Testis (tissue), 3 donors: ENCODE data around the gene FRMD1. TPM values are rescaled to one million over a fixed set of nuclear protein-coding genes. Genes with fewer than 3 reads are reported as not detected.

ENCODE experiments used
- DNase-seq: peaks from one replicate; pipeline ENCODE4 v3.0.0-alpha.2; 2019
- H3K27ac ChIP-seq, 2 donors: fragments of 200-600 bp; sonication (generic); one replicate each; pipeline ENCODE4 v1.5.1; 2019
- H3K27me3 ChIP-seq: fragments of 200-600 bp; sonication (generic); one replicate; pipeline ENCODE4 v1.5.1; 2019
- H3K36me3 ChIP-seq: fragments of 200-600 bp; sonication (generic); one replicate; pipeline ENCODE4 v1.5.1; 2017; ENCODE audit warnings: low read depth; ENCODE audit errors: missing control alignments
- H3K4me1 ChIP-seq: fragments of 200-600 bp; sonication (generic); one replicate; pipeline ENCODE4 v1.5.1; 2019
- H3K4me3 ChIP-seq, 2 donors: fragments of 200-600 bp; sonication (generic); one replicate each; pipeline ENCODE4 v1.5.1; 2017 to 2019
- H3K9me3 ChIP-seq: fragments of 200-600 bp; sonication (generic); one replicate; pipeline ENCODE4 v1.5.1; 2017
- CTCF ChIP-seq, 3 experiments: fragments of 450-650 bp in 2 of 3; fragments of 200-600 bp in 1 of 3; sonication (generic) in 1 of 3; IDR thresholded peaks; one replicate each; pipeline ENCODE4 v1.5.1; 2016 to 2019; ENCODE audit warnings: antibody characterized with exemption in 3 of 3, mild to moderate bottlenecking in 2 of 3, moderate library complexity in 1 of 3
- POLR2A ChIP-seq: fragments of 450-650 bp; IDR thresholded peaks from one replicate; pipeline ENCODE4 v1.6.1; 2017; ENCODE audit warnings: antibody characterized with exemption, mild to moderate bottlenecking, moderate library complexity
- WGBS, 2 donors: methylation state at CpG; one replicate each; pipeline ENCODE4 v1.1.5; 2018; 5-methylcytosine and 5-hydroxymethylcytosine counted together
- intact Hi-C: fragments of 100-400 bp; cut with DNase I; formaldehyde crosslinking; loops from one replicate; pipeline ENCODE4 v1.15.1; 2023; ENCODE audit warnings: low total_unique reads
- polyA plus RNA-seq: library from polyadenylated mRNA; stranded (reverse); fragments of 350-450 nt; fragmentation: Illumina TruSeq; extraction: RNeasy Lipid Tissue Mini Kit (QIAGEN cat#74804); gene quantifications from one replicate; pipeline ENCODE4 v1.2.3, GENCODE V29; 2014; ENCODE audit warnings: low read depth, low replicate concordance; ENCODE audit not compliant: insufficient read depth
- total RNA-seq, 2 donors: library from RNA; depleted of rRNA; stranded (reverse); fragments of >200 nt; gene quantifications; one replicate each; pipeline ENCODE4 v1.2.3, GENCODE V29; 2016

The FRMD1 gene
- total and polyA plus RNA-seq, 3 donors from 2014 or later: 7.2 to 13.5 (median 8.0) TPM

DNA sequence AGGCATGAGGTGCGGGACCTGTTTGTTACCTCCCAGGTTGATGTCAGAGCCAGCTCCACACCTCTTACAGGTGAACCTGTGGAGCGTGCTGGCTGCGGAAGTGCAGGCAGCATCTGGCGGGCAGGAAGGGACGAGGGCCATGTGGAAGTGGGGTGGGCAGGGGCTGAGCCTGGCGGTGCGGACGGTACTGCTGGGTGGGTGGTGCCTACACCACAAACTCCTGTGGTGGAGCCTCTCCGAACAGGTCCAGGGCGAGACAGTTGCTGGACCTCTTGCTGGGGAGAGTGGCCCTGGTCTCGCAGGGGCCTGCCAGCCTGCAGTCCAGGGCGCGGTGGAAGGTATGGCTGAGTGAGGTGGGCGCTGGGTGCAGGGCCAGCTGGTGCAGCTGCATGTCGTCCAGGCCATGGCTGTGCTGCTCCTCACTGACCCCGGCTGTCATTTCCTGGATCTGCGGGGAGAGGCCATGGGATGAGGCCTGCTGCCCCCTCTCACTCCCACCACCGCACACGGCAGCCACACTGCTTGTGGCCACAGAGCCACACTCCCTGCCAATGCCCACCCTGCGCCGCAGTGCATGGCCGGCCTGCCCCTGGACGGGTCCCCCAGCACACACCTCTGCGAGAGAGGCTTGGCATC, 22.0 kb downstream of the FRMD1 start:
- DNase-seq: no peak
- 83 to 88% methylated on average over 10 to 24 of the region's 24 CpGs for WGBS, 2 donors
- intact Hi-C loops: no loop called here

DNA sequence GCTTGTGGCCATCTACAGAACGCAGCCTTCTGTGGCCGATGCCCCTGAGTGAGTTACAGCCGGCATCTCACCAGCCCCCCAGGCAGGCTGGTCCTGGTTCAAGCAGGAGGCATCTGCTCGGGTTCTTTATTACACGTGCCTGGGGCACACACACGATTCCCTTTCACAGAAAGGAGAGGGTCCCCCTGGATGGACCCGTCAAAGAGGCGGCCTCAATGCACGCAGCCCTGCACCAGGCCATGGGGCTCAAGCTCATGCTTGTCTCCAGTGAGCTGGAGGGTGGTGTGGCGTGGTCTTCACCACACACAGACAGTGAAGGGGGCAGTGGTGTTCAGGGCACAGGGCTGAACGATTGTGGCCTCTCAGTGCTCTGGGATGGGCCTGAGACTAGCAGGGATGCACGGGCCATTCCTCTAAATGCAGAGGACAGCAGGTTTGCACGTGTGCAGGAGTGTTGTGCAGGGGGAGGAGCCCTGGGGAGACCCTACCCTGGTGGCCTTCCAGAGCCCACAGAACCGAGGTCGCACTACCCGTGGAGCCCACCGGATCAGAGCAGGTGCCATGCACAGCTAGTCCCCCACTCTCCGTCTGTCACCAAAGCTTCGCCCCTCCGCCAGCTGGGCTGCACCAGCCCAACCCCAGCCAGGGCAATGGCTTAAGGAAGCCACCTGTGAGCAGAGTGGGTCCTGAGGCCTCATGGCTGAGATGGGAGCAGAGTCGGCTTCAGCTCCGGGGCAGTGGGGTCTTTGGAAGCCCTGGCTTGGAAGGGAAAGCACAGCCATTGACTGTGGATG, 23.1 kb downstream of the FRMD1 start:
- no peak overlapping the region for H3K4me3 ChIP-seq
- peaks cover 17% of the 10 kb centered on the region for H3K4me1 ChIP-seq
- H3K9me3 ChIP-seq: no peaks in the 10 kb centered on the region
- no peak for DNase-seq
- H3K27ac ChIP-seq: no peak overlapping the region
- H3K36me3 ChIP-seq: no peaks in the 10 kb centered on the region
- 93% methylated on average over 16 to 20 of the region's 22 CpGs for WGBS, 2 donors
- H3K27me3 ChIP-seq: no peaks in the 10 kb centered on the region
- intact Hi-C loops: no loop called here
- TF ChIP-seq CTCF (IDR thresholded peaks at IDR 0.05): no peak
- no peak for TF ChIP-seq POLR2A

More for the DNA sequence above, 22.0 kb downstream of the FRMD1 start:
- Histone ChIP-seq H3K4me3 (no peak overlapping the region), H3K4me1 (peaks cover 15% of the 10 kb centered on the region), H3K36me3 (no peaks in the 10 kb centered on the region), H3K9me3 (no peaks in the 10 kb centered on the region), H3K27ac (no peak overlapping the region), H3K27me3 (no peaks in the 10 kb centered on the region)
- TF ChIP-seq CTCF (IDR thresholded peaks at IDR 0.05): no peak
- TF ChIP-seq POLR2A: no peak

DNA sequence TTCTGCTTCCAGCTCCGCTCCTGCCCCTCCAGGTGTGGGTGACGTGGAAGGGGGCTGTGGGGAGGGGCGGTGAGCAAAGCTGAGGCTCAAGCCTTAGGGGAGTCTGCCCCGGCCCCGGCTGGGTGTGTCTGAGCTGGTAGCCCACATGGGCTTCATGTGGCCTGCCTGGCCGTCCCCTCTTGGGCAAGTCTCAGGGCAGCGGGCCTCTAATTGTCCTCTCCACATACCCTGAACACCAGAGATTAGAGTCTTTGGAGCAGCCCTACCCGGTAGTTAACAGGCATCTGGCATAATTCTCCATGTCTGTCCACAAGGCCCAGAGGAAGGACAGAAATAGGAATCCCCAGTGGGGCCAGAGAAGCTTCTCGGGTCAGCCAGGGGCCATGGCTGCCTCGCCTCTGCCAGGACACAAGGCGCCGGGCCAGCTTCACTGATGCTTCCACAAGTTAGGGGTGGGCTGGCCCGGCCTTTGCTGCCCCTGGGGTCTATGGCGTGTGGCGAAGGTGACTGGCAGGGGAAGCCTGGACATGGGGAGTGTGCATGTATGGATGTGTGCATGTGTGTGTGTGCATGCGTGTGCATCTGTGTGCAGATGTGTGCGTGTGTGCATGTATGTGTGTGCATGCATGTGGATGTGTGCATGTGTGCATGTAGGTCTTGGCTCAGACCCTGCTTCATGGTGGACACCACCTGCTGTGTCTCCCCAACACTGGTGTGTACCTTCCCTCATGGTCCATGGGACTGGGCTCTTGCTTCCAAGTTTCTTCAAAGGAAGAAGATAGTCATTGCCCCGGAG, 24.0 kb downstream of the FRMD1 start:
- Histone ChIP-seq H3K9me3 (no peaks in the 10 kb centered on the region), H3K36me3 (no peaks in the 10 kb centered on the region), H3K27me3 (no peaks in the 10 kb centered on the region), H3K4me3 (no peak overlapping the region), H3K4me1 (peaks cover 19% of the 10 kb centered on the region), H3K27ac (no peak overlapping the region)
- intact Hi-C loops: no loop called here
- TF ChIP-seq CTCF (IDR thresholded peaks at IDR 0.05) (no peak), POLR2A (no peak)
- no peak for DNase-seq
- WGBS, 2 donors: 66 to 73% methylated on average over 13 to 18 of the region's 18 CpGs

GRCh38 chr6:168053957-168054471, 25.0 kb downstream of the FRMD1 start:
- Histone ChIP-seq H3K27me3 (no peaks in the 10 kb centered on the region), H3K9me3 (no peaks in the 10 kb centered on the region), H3K27ac (no peak overlapping the region), H3K36me3 (no peaks in the 10 kb centered on the region), H3K4me1 (peaks cover 29% of the 10 kb centered on the region), H3K4me3 (no peak overlapping the region)
- 92 to 94% methylated on average over 13 to 14 of the region's 14 CpGs for WGBS, 2 donors
- intact Hi-C loops: no loop called here
- no peak for TF ChIP-seq POLR2A
- TF ChIP-seq CTCF (IDR thresholded peaks at IDR 0.05): no peak
- DNase-seq: no peak
